Gastrocnemius medialis (tissue), 4 donors: ENCODE results near the gene SIRT5. TPM values are rescaled to one million over a fixed set of nuclear protein-coding genes. Genes with fewer than 3 reads are reported as not detected.

ENCODE experiments used
- ATAC-seq, 2 donors: fragments of 150-250 bp; one replicate each; pipeline ENCODE4 v1.9.1; 2016
- DNase-seq, 2 donors: peaks; one replicate each; pipeline ENCODE4 v3.0.0-alpha.2; 2019
- H3K27ac ChIP-seq, 4 donors: fragments of 200-600 bp; sonication (generic); 1 replicate in 1 of 4; 2 replicates in 3 of 4; pipeline ENCODE4 v1.5.1; 2016 to 2018; ENCODE audit warnings: mild to moderate bottlenecking in 2 of 4, moderate library complexity in 1 of 4
- H3K27me3 ChIP-seq, 3 donors: fragments of 200-600 bp; sonication (generic) in 2 of 3; 1 replicate in 1 of 3; 2 replicates in 2 of 3; pipeline versions ENCODE4 v1.5.1 to v1.6.0; 2016 to 2019; ENCODE audit warnings: mild to moderate bottlenecking in 1 of 3, moderate library complexity in 1 of 3
- H3K36me3 ChIP-seq, 2 donors: fragments of 200-600 bp; sonication (generic) in 1 of 2; one replicate each; pipeline ENCODE4 v1.5.1; 2017 to 2018
- H3K4me1 ChIP-seq, 2 donors: fragments of 200-600 bp; sonication (generic) in 1 of 2; one replicate each; pipeline ENCODE4 v1.5.1; 2016 to 2017; ENCODE audit warnings: mild to moderate bottlenecking in 2 of 2
- H3K4me3 ChIP-seq, 4 donors: fragments of 200-600 bp; sonication (generic) in 3 of 4; 1 replicate in 1 of 4; 2 replicates in 3 of 4; pipeline ENCODE4 v1.5.1; 2016 to 2019; ENCODE audit warnings: mild to moderate bottlenecking in 2 of 4
- H3K9me3 ChIP-seq, 3 donors: fragments of 200-600 bp; sonication (generic) in 2 of 3; 1 replicate in 1 of 3; 2 replicates in 2 of 3; pipeline ENCODE4 v1.5.1; 2016 to 2019
- POLR2A ChIP-seq, 2 donors: fragments of 450-650 bp; IDR thresholded peaks; one replicate each; pipeline ENCODE4 v1.6.1; 2017; ENCODE audit warnings: antibody characterized with exemption in 2 of 2, mild to moderate bottlenecking in 2 of 2, moderate library complexity in 2 of 2
- in situ Hi-C, 4 donors: fragments of 200-750 bp; cut with MboI; loops; one replicate each; pipeline versions ENCODE4 v1.15.0 to v1.8.0; 2017; ENCODE audit warnings: low sequenced_read_pairs in 4 of 4
- intact Hi-C: fragments of 100-400 bp; cut with DNase I; formaldehyde crosslinking; loops from one replicate; pipeline ENCODE4 v1.15.1; 2023; ENCODE audit warnings: low total_unique reads
- total RNA-seq, 4 donors: library from RNA; depleted of rRNA; stranded (reverse); fragments of >200 nt; gene quantifications; one replicate each; pipeline versions ENCODE4 v1.1.0 to v1.2.3, GENCODE V29; 2016
- TF ChIP-seq, protein P1 (sequence below), 5 experiments: fragments of 450-650 bp in 3 of 5; fragments of 200-600 bp in 2 of 5; sonication (generic) in 2 of 5; IDR thresholded peaks in 4 of 5; conservative IDR thresholded peaks in 1 of 5; 1 replicate in 4 of 5; 2 replicates in 1 of 5; pipeline ENCODE4 v1.5.1; 2016 to 2019; ENCODE audit warnings: antibody characterized with exemption in 5 of 5, mild to moderate bottlenecking in 3 of 5, moderate library complexity in 3 of 5

SIRT5 gene
- total RNA-seq, 4 donors from 2014 or later, result 16.1 to 18.0 (median 17.0) TPM

DNA sequence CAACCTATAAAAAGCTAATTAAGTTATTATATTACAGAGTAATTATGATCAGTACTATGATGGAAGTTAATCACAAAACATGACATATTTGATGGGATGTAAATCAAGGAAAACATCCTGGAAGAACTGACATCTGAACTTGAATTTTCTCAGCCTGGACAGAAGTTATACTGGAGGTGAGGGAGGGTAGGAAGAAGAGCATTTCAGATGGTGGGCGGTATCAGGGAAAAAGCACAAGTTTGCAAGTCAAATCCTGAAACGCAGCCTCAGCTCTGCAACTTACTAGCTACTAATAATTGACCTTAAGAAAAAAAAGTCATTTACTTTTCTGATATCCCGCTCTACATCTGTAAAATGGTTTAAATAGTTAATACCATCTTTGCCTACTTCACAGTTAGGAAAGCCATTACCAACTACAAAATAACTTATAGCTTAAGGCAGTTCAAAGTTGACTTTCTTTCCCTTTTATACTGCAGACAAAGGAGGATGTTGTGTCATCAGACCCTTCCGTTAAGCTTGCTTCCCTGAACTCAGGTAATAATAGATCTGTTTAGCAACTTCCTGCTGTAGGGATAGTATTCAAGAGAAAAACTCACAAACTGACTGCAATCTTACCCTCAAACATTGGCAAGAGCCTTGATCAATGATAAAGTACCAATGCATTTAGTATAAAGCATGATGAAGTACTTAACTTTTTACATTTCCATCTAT is 61.7 kb downstream of the SIRT5 start:
- Histone ChIP-seq H3K27ac (no peak overlapping the region), H3K27me3 (no peaks in the 10 kb centered on the region), H3K4me1 (no peaks in the 10 kb centered on the region), H3K36me3 (peaks cover 0 to 41% of the 10 kb centered on the region in 2 donors), H3K9me3 (no peaks in the 10 kb centered on the region), H3K4me3 (no peak overlapping the region)
- intact Hi-C loops, result no loop called here
- ATAC-seq (no peak), DNase-seq (no peak)
- in situ Hi-C loops, result loop anchor here in 1 of 4 donors (25.0 kb wide), 1 partner anchor 126 kb away; no protein-coding TSS in a partner anchor
- TF ChIP-seq, protein P1, sequence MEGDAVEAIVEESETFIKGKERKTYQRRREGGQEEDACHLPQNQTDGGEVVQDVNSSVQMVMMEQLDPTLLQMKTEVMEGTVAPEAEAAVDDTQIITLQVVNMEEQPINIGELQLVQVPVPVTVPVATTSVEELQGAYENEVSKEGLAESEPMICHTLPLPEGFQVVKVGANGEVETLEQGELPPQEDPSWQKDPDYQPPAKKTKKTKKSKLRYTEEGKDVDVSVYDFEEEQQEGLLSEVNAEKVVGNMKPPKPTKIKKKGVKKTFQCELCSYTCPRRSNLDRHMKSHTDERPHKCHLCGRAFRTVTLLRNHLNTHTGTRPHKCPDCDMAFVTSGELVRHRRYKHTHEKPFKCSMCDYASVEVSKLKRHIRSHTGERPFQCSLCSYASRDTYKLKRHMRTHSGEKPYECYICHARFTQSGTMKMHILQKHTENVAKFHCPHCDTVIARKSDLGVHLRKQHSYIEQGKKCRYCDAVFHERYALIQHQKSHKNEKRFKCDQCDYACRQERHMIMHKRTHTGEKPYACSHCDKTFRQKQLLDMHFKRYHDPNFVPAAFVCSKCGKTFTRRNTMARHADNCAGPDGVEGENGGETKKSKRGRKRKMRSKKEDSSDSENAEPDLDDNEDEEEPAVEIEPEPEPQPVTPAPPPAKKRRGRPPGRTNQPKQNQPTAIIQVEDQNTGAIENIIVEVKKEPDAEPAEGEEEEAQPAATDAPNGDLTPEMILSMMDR (IDR thresholded peaks at IDR 0.05 in 4 of 5, conservative IDR thresholded peaks at IDR 0.05 in 1 of 5), result no peak
- no peak for TF ChIP-seq POLR2A (IDR thresholded peaks at IDR 0.05)

DNA sequence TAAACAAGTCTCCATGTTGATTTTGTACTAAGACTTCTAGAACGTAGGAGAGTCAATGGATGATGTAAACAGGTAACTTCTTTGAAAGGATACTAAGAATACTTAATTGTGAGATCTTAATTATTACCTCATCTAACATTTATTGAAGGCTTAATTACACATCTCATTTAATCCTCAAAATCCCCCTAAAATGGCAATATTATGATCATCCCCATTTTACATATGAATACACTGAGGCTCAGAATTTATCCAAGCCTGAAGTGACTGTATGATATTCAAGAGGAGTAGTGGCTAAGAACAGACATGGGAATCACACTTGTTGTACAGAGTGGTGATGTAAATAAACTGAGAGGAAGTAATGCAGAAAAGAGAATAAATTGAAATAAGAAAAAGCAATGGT is 63.6 kb downstream of the SIRT5 start:
- H3K36me3 ChIP-seq, result peaks cover 0 to 36% of the 10 kb centered on the region in 2 donors
- H3K4me1 ChIP-seq, result no peaks in the 10 kb centered on the region
- no peaks in the 10 kb centered on the region for H3K27me3 ChIP-seq
- DNase-seq (no peak), ATAC-seq (no peak)
- H3K9me3 ChIP-seq, result no peaks in the 10 kb centered on the region
- no peak overlapping the region for H3K4me3 ChIP-seq
- TF ChIP-seq POLR2A (IDR thresholded peaks at IDR 0.05), result no peak
- TF ChIP-seq, protein P1 (IDR thresholded peaks at IDR 0.05 in 4 of 5, conservative IDR thresholded peaks at IDR 0.05 in 1 of 5), result no peak
- H3K27ac ChIP-seq, result no peak overlapping the region
- in situ Hi-C loops, result loop anchor here in 1 of 4 donors (25.0 kb wide), 1 partner anchor 124 kb away; no protein-coding TSS in a partner anchor
- intact Hi-C loops, result no loop called here

DNA sequence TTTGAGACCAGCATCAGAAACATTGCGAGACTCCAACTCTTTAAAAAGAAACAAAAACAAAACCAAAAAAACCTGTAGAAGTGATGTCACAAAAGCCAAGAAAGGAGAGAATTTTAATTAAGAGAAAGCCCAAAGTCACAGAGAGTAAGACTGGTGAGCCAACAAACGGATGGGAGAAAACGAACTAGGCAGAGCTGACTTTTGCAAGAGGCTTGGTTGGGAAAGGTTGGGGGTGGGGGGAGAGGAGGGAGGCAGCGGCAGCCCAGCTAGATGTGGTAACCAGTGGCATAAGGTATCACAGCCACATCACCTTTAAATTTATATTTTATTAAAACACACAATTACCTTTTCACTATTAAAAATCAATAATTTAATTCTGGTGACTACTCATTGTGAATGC is 64.2 kb downstream of the SIRT5 start:
- in situ Hi-C loops (loop anchor here in 1 of 4 donors (25.0 kb wide), 1 partner anchor 124 kb away; no protein-coding TSS in a partner anchor), intact Hi-C loops (no loop called here)
- no peak for DNase-seq
- Histone ChIP-seq H3K36me3 (peaks cover 0 to 39% of the 10 kb centered on the region in 2 donors), H3K27me3 (no peaks in the 10 kb centered on the region), H3K9me3 (no peaks in the 10 kb centered on the region), H3K27ac (no peak overlapping the region), H3K4me1 (no peaks in the 10 kb centered on the region), H3K4me3 (no peak overlapping the region)
- ATAC-seq, result no peak
- TF ChIP-seq, protein P1 (IDR thresholded peaks at IDR 0.05 in 4 of 5, conservative IDR thresholded peaks at IDR 0.05 in 1 of 5), result no peak
- TF ChIP-seq POLR2A (IDR thresholded peaks at IDR 0.05), result no peak

DNA sequence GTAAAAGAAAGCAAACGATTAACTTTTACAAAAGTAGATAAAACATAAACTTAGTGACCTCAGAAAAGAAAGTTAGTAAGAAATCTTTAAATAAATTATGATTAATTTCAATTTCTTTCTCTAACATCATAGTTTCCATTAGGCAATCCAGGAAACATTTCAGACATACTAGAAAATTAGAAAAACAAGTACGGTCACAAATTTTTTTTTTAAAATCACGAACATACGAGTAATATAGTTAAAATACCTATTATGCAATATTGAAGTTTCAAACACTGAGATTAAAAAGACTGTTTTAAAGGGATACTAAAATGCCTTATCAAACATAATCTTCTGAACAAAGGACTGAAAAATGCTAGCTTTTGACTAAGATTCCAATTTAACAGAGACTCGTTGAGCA is 66.9 kb downstream of the SIRT5 start:
- intact Hi-C loops, result no loop called here
- no peaks in the 10 kb centered on the region for H3K27me3 ChIP-seq
- H3K4me1 ChIP-seq, result no peaks in the 10 kb centered on the region
- TF ChIP-seq POLR2A (IDR thresholded peaks at IDR 0.05), result no peak
- TF ChIP-seq, protein P1 (IDR thresholded peaks at IDR 0.05 in 4 of 5, conservative IDR thresholded peaks at IDR 0.05 in 1 of 5), result no peak
- H3K9me3 ChIP-seq, result no peaks in the 10 kb centered on the region
- ATAC-seq (no peak), DNase-seq (no peak)
- in situ Hi-C loops, result loop anchor here in 1 of 4 donors (25.0 kb wide), 1 partner anchor 121 kb away; no protein-coding TSS in a partner anchor
- peaks cover 0 to 47% of the 10 kb centered on the region in 2 donors for H3K36me3 ChIP-seq
- H3K4me3 ChIP-seq, result no peak overlapping the region
- no peak overlapping the region for H3K27ac ChIP-seq
